ENCODE data around the gene C1QL2.

- TF ChIP-seq JUN (IDR thresholded peaks at IDR 0.05) (no peak), RAD21 (conservative IDR thresholded peaks at IDR 0.05 in 1 of 2, IDR thresholded peaks at IDR 0.05 in 1 of 2) (no peak), ZNF302 (CRISPR knock-in tag; IDR thresholded peaks at IDR 0.05) (no peak), CTCF (IDR thresholded peaks at IDR 0.05) (no peak)
Measured at GRCh38 chr2:119117891-119118882, 40.4 kb downstream of the C1QL2 start.

Measured in A549 (cell line).